ENCODE results near the gene LIAS.

LIAS gene

DNA sequence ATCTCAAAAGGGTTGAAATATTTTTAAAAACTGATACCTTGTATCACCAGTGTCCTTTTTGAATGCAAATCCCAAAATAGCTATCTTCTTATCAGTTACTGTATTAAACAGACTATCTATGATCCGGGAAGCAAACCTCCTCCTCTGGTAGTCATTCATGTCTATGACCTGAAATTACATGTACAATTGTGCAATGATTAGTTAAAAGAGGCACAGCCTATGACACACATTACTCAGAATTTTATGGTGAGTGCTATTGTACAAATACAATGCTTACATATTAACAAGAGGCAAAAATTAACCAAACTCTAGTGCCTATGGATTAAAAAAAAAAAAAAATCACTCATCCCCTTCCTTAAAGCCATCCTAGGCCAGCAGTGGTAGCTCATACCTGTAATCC, 46.7 kb downstream of the LIAS start:
- Histone ChIP-seq H3K4me1 (ENCODE audit: control insufficient read depth, insufficient read depth, low read length) (no peaks in the 10 kb centered on the region), H3K4me3 (ENCODE audit: low read depth, low read length) (no peak overlapping the region), H3K27ac (ENCODE audit: extremely low read depth, low read depth, low read length) (no peak overlapping the region), H3K36me3 (ENCODE audit: control insufficient read depth in 2 of 2, insufficient read depth in 1 of 2, low read length in 2 of 2) (peaks cover 19 to 81% of the 10 kb centered on the region in 2 experiments), H3K9me3 (ENCODE audit: control insufficient read depth, insufficient read depth, low read depth, low read length) (no peaks in the 10 kb centered on the region)
- TF ChIP-seq ZEB2 (tag by site-specific recombination; IDR thresholded peaks at IDR 0.05) (no peak), SETDB1 (IDR thresholded peaks at IDR 0.05; ENCODE audit: insufficient read length, low read length) (no peak), ZNF302 (tag by site-specific recombination; IDR thresholded peaks at IDR 0.05; ENCODE audit: low read depth) (no peak), ZNF514 (tag by site-specific recombination; IDR thresholded peaks at IDR 0.05) (no peak), KLF17 (tag by site-specific recombination; IDR thresholded peaks at IDR 0.05) (no peak), ZNF423 (tag by site-specific recombination; IDR thresholded peaks at IDR 0.05) (no peak), ZNF280D (tag by site-specific recombination; IDR thresholded peaks at IDR 0.05) (no peak), ZNF596 (tag by site-specific recombination; IDR thresholded peaks at IDR 0.05) (no peak), PRDM6 (tag by site-specific recombination; IDR thresholded peaks at IDR 0.05) (no peak), GLIS1 (tag by site-specific recombination; IDR thresholded peaks at IDR 0.05) (no peak), ZNF473 (tag by site-specific recombination; IDR thresholded peaks at IDR 0.05) (no peak), SP2 (tag by site-specific recombination; IDR thresholded peaks at IDR 0.05) (no peak), ZNF624 (tag by site-specific recombination; IDR thresholded peaks at IDR 0.05) (no peak), ZNF404 (tag by site-specific recombination; IDR thresholded peaks at IDR 0.05) (no peak), KLF8 (tag by site-specific recombination; IDR thresholded peaks at IDR 0.05) (no peak), ZNF37A (tag by site-specific recombination; IDR thresholded peaks at IDR 0.05) (no peak), ZNF426 (tag by site-specific recombination; IDR thresholded peaks at IDR 0.05) (no peak), IKZF3 (tag by site-specific recombination; IDR thresholded peaks at IDR 0.05) (no peak)
- POLR2A ChIA-PET = no interaction called here
- CTCF ChIA-PET = no interaction called here

- CTCF ChIA-PET = interaction anchor here (0.7 kb wide), 1 partner anchor 31 kb away, joined by 3 read pairs; no protein-coding TSS in a partner anchor
- Histone ChIP-seq H3K4me3 (ENCODE audit: low read depth, low read length) (no peak overlapping the region), H3K4me1 (ENCODE audit: control insufficient read depth, insufficient read depth, low read length) (no peaks in the 10 kb centered on the region; the same call in 1 of the 2 replicates), H3K27ac (ENCODE audit: extremely low read depth, low read depth, low read length) (no peak overlapping the region), H3K36me3 (ENCODE audit: control insufficient read depth in 2 of 2, insufficient read depth in 1 of 2, low read length in 2 of 2) (peaks cover 14 to 56% of the 10 kb centered on the region in 2 experiments), H3K9me3 (ENCODE audit: control insufficient read depth, insufficient read depth, low read depth, low read length) (no peaks in the 10 kb centered on the region)
- POLR2A ChIA-PET = interaction anchor here (1.7 kb wide), 1 partner anchor 17 kb away, joined by 7 read pairs; the partner anchor contains the start of gene UGDH
- TF ChIP-seq, protein P1, sequence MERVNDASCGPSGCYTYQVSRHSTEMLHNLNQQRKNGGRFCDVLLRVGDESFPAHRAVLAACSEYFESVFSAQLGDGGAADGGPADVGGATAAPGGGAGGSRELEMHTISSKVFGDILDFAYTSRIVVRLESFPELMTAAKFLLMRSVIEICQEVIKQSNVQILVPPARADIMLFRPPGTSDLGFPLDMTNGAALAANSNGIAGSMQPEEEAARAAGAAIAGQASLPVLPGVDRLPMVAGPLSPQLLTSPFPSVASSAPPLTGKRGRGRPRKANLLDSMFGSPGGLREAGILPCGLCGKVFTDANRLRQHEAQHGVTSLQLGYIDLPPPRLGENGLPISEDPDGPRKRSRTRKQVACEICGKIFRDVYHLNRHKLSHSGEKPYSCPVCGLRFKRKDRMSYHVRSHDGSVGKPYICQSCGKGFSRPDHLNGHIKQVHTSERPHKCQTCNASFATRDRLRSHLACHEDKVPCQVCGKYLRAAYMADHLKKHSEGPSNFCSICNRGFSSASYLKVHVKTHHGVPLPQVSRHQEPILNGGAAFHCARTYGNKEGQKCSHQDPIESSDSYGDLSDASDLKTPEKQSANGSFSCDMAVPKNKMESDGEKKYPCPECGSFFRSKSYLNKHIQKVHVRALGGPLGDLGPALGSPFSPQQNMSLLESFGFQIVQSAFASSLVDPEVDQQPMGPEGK (tag by site-specific recombination; IDR thresholded peaks at IDR 0.05) = no peak
- no peak for TF ChIP-seq PBX3 (CRISPR knock-in tag; IDR thresholded peaks at IDR 0.05)
- TF ChIP-seq, protein P2, sequence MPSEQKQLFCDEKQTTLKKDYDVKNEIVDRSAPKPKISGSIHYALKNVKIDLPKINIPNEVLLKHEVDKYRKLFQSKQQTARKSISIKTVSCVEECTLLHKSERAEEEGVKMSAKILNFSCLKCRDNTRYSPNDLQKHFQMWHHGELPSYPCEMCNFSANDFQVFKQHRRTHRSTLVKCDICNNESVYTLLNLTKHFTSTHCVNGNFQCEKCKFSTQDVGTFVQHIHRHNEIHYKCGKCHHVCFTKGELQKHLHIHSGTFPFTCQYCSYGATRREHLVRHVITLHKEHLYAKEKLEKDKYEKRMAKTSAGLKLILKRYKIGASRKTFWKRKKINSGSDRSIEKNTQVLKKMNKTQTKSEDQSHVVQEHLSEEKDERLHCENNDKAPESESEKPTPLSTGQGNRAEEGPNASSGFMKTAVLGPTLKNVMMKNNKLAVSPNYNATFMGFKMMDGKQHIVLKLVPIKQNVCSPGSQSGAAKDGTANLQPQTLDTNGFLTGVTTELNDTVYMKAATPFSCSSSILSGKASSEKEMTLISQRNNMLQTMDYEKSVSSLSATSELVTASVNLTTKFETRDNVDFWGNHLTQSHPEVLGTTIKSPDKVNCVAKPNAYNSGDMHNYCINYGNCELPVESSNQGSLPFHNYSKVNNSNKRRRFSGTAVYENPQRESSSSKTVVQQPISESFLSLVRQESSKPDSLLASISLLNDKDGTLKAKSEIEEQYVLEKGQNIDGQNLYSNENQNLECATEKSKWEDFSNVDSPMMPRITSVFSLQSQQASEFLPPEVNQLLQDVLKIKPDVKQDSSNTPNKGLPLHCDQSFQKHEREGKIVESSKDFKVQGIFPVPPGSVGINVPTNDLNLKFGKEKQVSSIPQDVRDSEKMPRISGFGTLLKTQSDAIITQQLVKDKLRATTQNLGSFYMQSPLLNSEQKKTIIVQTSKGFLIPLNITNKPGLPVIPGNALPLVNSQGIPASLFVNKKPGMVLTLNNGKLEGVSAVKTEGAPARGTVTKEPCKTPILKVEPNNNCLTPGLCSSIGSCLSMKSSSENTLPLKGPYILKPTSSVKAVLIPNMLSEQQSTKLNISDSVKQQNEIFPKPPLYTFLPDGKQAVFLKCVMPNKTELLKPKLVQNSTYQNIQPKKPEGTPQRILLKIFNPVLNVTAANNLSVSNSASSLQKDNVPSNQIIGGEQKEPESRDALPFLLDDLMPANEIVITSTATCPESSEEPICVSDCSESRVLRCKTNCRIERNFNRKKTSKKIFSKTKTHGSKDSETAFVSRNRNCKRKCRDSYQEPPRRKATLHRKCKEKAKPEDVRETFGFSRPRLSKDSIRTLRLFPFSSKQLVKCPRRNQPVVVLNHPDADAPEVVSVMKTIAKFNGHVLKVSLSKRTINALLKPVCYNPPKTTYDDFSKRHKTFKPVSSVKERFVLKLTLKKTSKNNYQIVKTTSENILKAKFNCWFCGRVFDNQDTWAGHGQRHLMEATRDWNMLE (tag by site-specific recombination; conservative IDR thresholded peaks at IDR 0.05; ENCODE audit: low read depth) = no peak
- TF ChIP-seq ZFP37 (tag by site-specific recombination; IDR thresholded peaks at IDR 0.05) = no peak
These were observed 51.6 kb downstream of the LIAS start for GRCh38 chr4:39510348-39510929.
